Endothelial cell of umbilical vein (primary cell): ENCODE data around the gene HBQ1. TPM values are rescaled to one million over a fixed set of nuclear protein-coding genes. Genes with fewer than 3 reads are reported as not detected.

Experiments used
- BruUV-seq: library from RNA; stranded (reverse); fragments of 400-500 nt; replicated peaks from 2 replicates; lab custom pipeline; 2021; lab: Mats Ljungman, UMichigan
- CTCF ChIA-PET: fragments of 300-600, 350-600 bp; sonication (Branson Sonifier 250); formaldehyde crosslinking; loops from one replicate; lab custom pipeline; 2021; ENCODE audit warnings: antibody characterized with exemption, inconsistent platforms; lab: Charles Lee
- POLR2A ChIA-PET: fragments of 300-600, 350-600 bp; sonication (Branson Sonifier 250); formaldehyde crosslinking; loops from one replicate; lab custom pipeline; 2021; ENCODE audit warnings: antibody characterized with exemption, inconsistent platforms; lab: Charles Lee
- DNase-seq: peaks from one replicate; pipeline ENCODE4 v3.0.0-alpha.2; 2011; ENCODE audit warnings: low read depth, low spot score
- FAIRE-seq: peaks from 2 replicates; lab custom pipeline; 2011; peaks lifted over from hg19 to GRCh38; lab: Jason Lieb, UNC
- H2AFZ ChIP-seq: 2 replicates; pipeline ENCODE4 v1.6.0; 2012; ENCODE audit warnings: low read depth, low read length, control low read depth, inconsistent platforms
- H3K27ac ChIP-seq: 2 replicates; pipeline ENCODE4 v1.5.1; 2011; ENCODE audit warnings: low read depth, mild to moderate bottlenecking, control low read depth, low read length, moderate library complexity; ENCODE audit not compliant: insufficient read depth
- H3K27me3 ChIP-seq, 2 experiments: 2 replicates each; pipeline versions ENCODE4 v1.6.0 to v1.6.1; 2011; ENCODE audit warnings: low read length in 2 of 2, mixed read lengths in 1 of 2; ENCODE audit not compliant: control insufficient read depth in 2 of 2, insufficient read depth in 2 of 2
- H3K36me3 ChIP-seq, 2 experiments: 2 replicates in 1 of 2; 3 replicates in 1 of 2; pipeline ENCODE4 v1.5.1; 2011; ENCODE audit warnings: low read length in 2 of 2, mild to moderate bottlenecking in 1 of 2, moderate library complexity in 1 of 2; ENCODE audit not compliant: control insufficient read depth in 2 of 2, insufficient read depth in 2 of 2; ENCODE audit errors: extremely low read depth in 1 of 2
- H3K4me1 ChIP-seq: 3 replicates; pipeline ENCODE4 v1.5.1; 2011; ENCODE audit warnings: mild to moderate bottlenecking, low read length; ENCODE audit not compliant: control insufficient read depth, insufficient read depth; ENCODE audit errors: extremely low read depth
- H3K4me2 ChIP-seq: 2 replicates; pipeline ENCODE4 v1.6.1; 2011; ENCODE audit warnings: low read length, control low read depth, mixed read lengths; ENCODE audit not compliant: insufficient read depth
- H3K4me3 ChIP-seq, 3 experiments: fragments of 200-600 bp in 1 of 3; sonication (generic), shearing (Covaris generic) in 1 of 3; replicated peaks in 1 of 3; 2 replicates each; pipeline ENCODE4 v1.5.1; 2011 to 2016; ENCODE audit warnings: control low read depth in 3 of 3, low read length in 3 of 3, mild to moderate bottlenecking in 2 of 3, inconsistent platforms in 1 of 3, low read depth in 1 of 3, moderate library complexity in 1 of 3; ENCODE audit not compliant: insufficient read depth in 1 of 3
- H3K79me2 ChIP-seq: 2 replicates; pipeline ENCODE4 v1.6.0; 2012; ENCODE audit warnings: low read length, inconsistent platforms; ENCODE audit not compliant: control insufficient read depth, insufficient read depth
- H3K9ac ChIP-seq: replicated peaks from 2 replicates; pipeline ENCODE3; 2011; ENCODE audit warnings: low read length, control low read depth; ENCODE audit not compliant: insufficient read depth; ENCODE audit errors: extremely low read depth
- H3K9me1 ChIP-seq: replicated peaks from 3 replicates; pipeline ENCODE4 v1.6.0; 2011; ENCODE audit warnings: mild to moderate bottlenecking, low read length; ENCODE audit not compliant: control insufficient read depth, insufficient read depth; ENCODE audit errors: extremely low read depth
- H3K9me3 ChIP-seq: replicated peaks from 2 replicates; pipeline ENCODE4 v1.5.1; 2012; ENCODE audit warnings: low read length, inconsistent platforms; ENCODE audit not compliant: control insufficient read depth, insufficient read depth
- H4K20me1 ChIP-seq: replicated peaks from 2 replicates; pipeline ENCODE3; 2011; ENCODE audit warnings: mild to moderate bottlenecking, low read length; ENCODE audit not compliant: control insufficient read depth, insufficient read depth; ENCODE audit errors: extremely low read depth
- CTCF ChIP-seq, 2 donors: IDR thresholded peaks; 1 replicate in 1 of 2; 2 replicates in 1 of 2; pipeline ENCODE4 v1.5.1; 2011; ENCODE audit warnings: low read length in 2 of 2, mild to moderate bottlenecking in 2 of 2, moderate library complexity in 2 of 2, control low read depth in 1 of 2, inconsistent platforms in 1 of 2, low read depth in 1 of 2; ENCODE audit not compliant: insufficient read depth in 1 of 2; ENCODE audit errors: extremely low read depth in 1 of 2
- GATA2 ChIP-seq: IDR thresholded peaks from 2 replicates; pipeline ENCODE4 v1.7.0; 2011; ENCODE audit warnings: low read depth, mild to moderate bottlenecking, moderate library complexity, mixed read lengths, low read length; ENCODE audit not compliant: insufficient read length, insufficient read depth
- JUN ChIP-seq: IDR thresholded peaks from 2 replicates; pipeline ENCODE4 v1.6.1; 2011; ENCODE audit warnings: borderline replicate concordance, low read depth; ENCODE audit not compliant: insufficient read length, insufficient read depth
- MYC ChIP-seq: IDR thresholded peaks from one replicate; pipeline ENCODE4 v1.6.1; 2011; ENCODE audit warnings: mild to moderate bottlenecking, low read depth, low read length
- POLR2AphosphoS5 ChIP-seq: IDR thresholded peaks from 2 replicates; pipeline ENCODE4 v1.6.1; 2012; ENCODE audit warnings: low read depth, mild to moderate bottlenecking, control low read depth, low read length, moderate library complexity; ENCODE audit not compliant: insufficient read depth
- dilution Hi-C: fragments of 300-500 bp; cut with MboI; formaldehyde crosslinking; loops from one replicate; pipeline ENCODE4 v1.15.0; 2019; ENCODE audit warnings: low sequenced_read_pairs; ENCODE audit not compliant: extremely low pct_ligation_motif_present
- intact Hi-C: fragments of 100-400 bp; cut with micrococcal nuclease; formaldehyde crosslinking; loops from one replicate; pipeline ENCODE4 v1.10.0; 2022
- polyA plus RNA-seq, 4 experiments: library from polyadenylated mRNA; depleted of rRNA in 3 of 4; stranded (reverse) in 3 of 4; unstranded in 1 of 4; fragments of >200 nt; gene quantifications; 2 replicates each; pipeline versions ENCODE4 v1.2.1 to v1.2.3, GENCODE V29; 2011 to 2012; ENCODE audit warnings: missing spikeins in 1 of 4
- total RNA-seq: library from RNA; stranded (reverse); gene quantifications from 2 replicates; pipeline ENCODE4 v1.2.3, GENCODE V29; 2021
- TF ChIP-seq, protein P1 (sequence below): IDR thresholded peaks from 2 replicates; pipeline ENCODE4 v1.6.1; 2011; ENCODE audit not compliant: insufficient read depth, insufficient read length

HBQ1 gene
- total and polyA plus RNA-seq, 2 donors (not counting 3 experiments of a cell fraction or from before 2014, with no cell fraction given) = 0.75 TPM; not detected in 1

DNA sequence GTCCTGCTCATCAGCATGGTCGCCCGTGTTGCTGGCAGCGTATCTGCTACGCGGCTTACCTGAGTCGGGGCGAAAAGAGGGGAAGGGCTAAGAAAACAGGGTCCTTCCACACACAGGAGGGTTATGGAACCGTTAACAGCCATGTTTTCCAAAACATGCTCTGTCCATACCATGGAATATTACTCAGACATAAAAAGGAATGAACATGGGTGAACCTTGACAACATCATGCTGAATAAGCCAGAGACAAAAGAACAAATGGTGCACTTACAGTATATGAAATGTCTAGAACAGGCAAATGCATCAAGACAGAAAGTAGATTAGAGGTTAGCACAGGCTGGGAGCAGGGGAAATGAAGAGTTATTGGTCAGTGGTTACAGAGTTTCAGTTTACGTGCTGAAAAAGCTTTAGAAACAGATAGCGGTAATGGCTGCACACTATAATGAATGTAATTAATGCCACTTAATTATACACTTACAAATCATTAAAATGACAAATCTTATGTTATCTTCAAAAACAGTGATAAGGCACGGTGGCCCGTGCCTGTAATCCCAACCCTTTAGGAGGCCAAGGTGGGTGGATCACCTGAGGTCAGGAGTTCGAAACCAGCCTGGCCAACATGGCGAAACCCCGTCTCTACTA lies 49.6 kb upstream of the HBQ1 start:
- Histone ChIP-seq H3K79me2 (peaks cover 11% of the 10 kb centered on the region), H3K27me3 (no peaks in the 10 kb centered on the region), H3K9me1 (no peaks in the 10 kb centered on the region), H3K27ac (no peak overlapping the region), H3K4me3 (no peak overlapping the region), H4K20me1 (no peaks in the 10 kb centered on the region), H3K9ac (no peak overlapping the region), H3K4me2 (no peak overlapping the region), H2AFZ (no peak overlapping the region), H3K4me1 (no peaks in the 10 kb centered on the region), H3K36me3 (no peaks in the 10 kb centered on the region), H3K9me3 (no peaks in the 10 kb centered on the region)
- no TSS peak for BruUV-seq
- DNase-seq = no peak
- FAIRE-seq = no peak
- POLR2A ChIA-PET = no interaction called here
- dilution Hi-C loops = no loop called here
- intact Hi-C loops = no loop called here
- TF ChIP-seq JUN = no peak
- TF ChIP-seq, protein P1, sequence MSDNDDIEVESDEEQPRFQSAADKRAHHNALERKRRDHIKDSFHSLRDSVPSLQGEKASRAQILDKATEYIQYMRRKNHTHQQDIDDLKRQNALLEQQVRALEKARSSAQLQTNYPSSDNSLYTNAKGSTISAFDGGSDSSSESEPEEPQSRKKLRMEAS = no peak
- TF ChIP-seq POLR2AphosphoS5 = no peak
- CTCF ChIA-PET = interaction anchor here (0.5 kb wide), 1 partner anchor 71 kb away, joined by 3 read pairs; no protein-coding TSS in a partner anchor

GRCh38 chr16:132120-132519 lies 48.1 kb upstream of the HBQ1 start:
- no TSS peak for BruUV-seq
- Histone ChIP-seq H3K27me3 (no peaks in the 10 kb centered on the region), H3K4me3 (no peak overlapping the region), H3K4me1 (peaks cover under 1% of the 10 kb centered on the region), H3K79me2 (peaks cover 15% of the 10 kb centered on the region), H4K20me1 (no peaks in the 10 kb centered on the region), H3K36me3 (no peaks in the 10 kb centered on the region), H2AFZ (no peak overlapping the region), H3K9me3 (no peaks in the 10 kb centered on the region), H3K4me2 (no peak overlapping the region), H3K9me1 (no peaks in the 10 kb centered on the region), H3K27ac (no peak overlapping the region), H3K9ac (no peak overlapping the region)
- intact Hi-C loops = no loop called here
- no peak for TF ChIP-seq JUN
- no peak for TF ChIP-seq MYC
- TF ChIP-seq CTCF (IDR thresholded peaks at IDR 0.05; ENCODE audit: extremely low read depth in 1 of 2, insufficient read depth in 1 of 2, low read depth in 1 of 2, low read length in 2 of 2) = no peak
- TF ChIP-seq GATA2 = no peak
- FAIRE-seq (no peak), DNase-seq (no peak)
- ChIA-PET CTCF (no interaction called here), POLR2A (no interaction called here)
- dilution Hi-C loops = no loop called here
